Body of pancreas (tissue), 4 donors: ENCODE data around the gene ZNF423. TPM values are rescaled to one million over a fixed set of nuclear protein-coding genes. Genes with fewer than 3 reads are reported as not detected.

ENCODE experiments used
- ATAC-seq: fragments of 150-250 bp; one replicate; pipeline ENCODE4 v1.9.1; 2016
- DNase-seq, 4 donors: peaks; one replicate each; pipeline ENCODE4 v3.0.0-alpha.2; 2019
- H3K27ac ChIP-seq, 4 donors: fragments of 200-600 bp; sonication (generic); 1 replicate in 3 of 4; 2 replicates in 1 of 4; pipeline versions ENCODE4 v1.5.1 to v1.6.1; 2016 to 2019; ENCODE audit warnings: mild to moderate bottlenecking in 1 of 4, mixed read lengths in 1 of 4, moderate library complexity in 1 of 4
- H3K27me3 ChIP-seq, 2 donors: fragments of 200-600 bp; sonication (generic); one replicate each; pipeline ENCODE4 v1.6.0; 2016; ENCODE audit warnings: mild to moderate bottlenecking in 1 of 2
- H3K36me3 ChIP-seq, 2 donors: fragments of 200-600 bp; sonication (generic); replicated peaks in 1 of 2; 2 replicates each; pipeline ENCODE4 v1.5.1; 2016; ENCODE audit warnings: low read depth in 2 of 2; ENCODE audit not compliant: insufficient read depth in 1 of 2
- H3K4me1 ChIP-seq: fragments of 200-600 bp; sonication (generic); one replicate; pipeline ENCODE4 v1.6.0; 2016
- H3K4me3 ChIP-seq, 2 donors: fragments of 200-600 bp; sonication (generic); 1 replicate in 1 of 2; 2 replicates in 1 of 2; pipeline ENCODE4 v1.5.1; 2016 to 2019
- H3K9me3 ChIP-seq, 3 donors: fragments of 200-600 bp; sonication (generic); 1 replicate in 2 of 3; 2 replicates in 1 of 3; pipeline ENCODE4 v1.5.1; 2016
- POLR2A ChIP-seq, 3 donors: fragments of 450-650 bp; IDR thresholded peaks; one replicate each; pipeline ENCODE4 v1.6.1; 2016; ENCODE audit warnings: antibody characterized with exemption in 3 of 3, mild to moderate bottlenecking in 2 of 3
- WGBS, 2 donors: methylation state at CpG; one replicate each; pipeline ENCODE4 v1.1.5; 2017; 5-methylcytosine and 5-hydroxymethylcytosine counted together
- intact Hi-C: fragments of 100-400 bp; cut with DNase I; formaldehyde crosslinking; loops from one replicate; pipeline ENCODE4 v1.15.1; 2023
- total RNA-seq, 2 donors: library from RNA; depleted of rRNA; stranded (reverse); fragments of >200 nt; gene quantifications; one replicate each; pipeline ENCODE4 v1.1.0, GENCODE V29; 2016
- TF ChIP-seq, protein P1 (sequence below), 7 experiments: fragments of 450-650 bp in 4 of 7; fragments of 200-600 bp in 3 of 7; sonication (generic) in 3 of 7; IDR thresholded peaks; one replicate each; pipeline ENCODE4 v1.5.1; 2016 to 2019; ENCODE audit warnings: antibody characterized with exemption in 7 of 7

Gene ZNF423
- total RNA-seq, 2 donors from 2014 or later: 4.2 to 9.2 TPM

DNA sequence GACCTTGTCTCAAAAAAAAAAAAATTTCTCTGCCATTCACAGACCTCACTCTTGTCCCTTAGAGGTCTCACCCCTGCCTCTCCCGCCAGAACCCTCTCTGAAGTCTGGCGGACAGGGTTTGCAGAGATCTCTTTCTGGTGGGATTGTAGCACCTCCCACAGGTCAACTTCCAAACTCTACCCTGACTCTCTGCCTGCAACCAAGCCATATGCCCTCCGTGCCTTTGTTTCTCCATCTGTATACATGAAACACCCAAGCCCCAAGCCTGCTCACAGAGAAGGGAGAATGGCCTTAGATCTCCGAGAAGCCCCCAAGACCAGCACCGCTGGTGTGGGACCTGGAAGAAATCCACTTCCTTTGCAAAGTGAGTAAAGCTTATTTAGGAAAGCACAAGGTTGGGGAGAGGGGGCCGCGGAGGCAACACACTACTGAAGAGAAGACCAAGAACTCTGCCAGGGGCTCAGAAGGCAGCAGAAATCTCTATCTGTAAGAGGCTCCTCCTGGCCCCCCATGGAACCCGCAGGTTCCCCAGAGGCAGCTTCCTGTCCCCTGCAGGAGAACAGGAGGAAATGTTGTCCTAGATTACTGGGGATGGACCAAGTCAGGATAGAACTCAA lies 262.4 kb downstream of the ZNF423 start:
- no peak for DNase-seq
- intact Hi-C loops: no loop called here
- Histone ChIP-seq H3K27me3 (no peaks in the 10 kb centered on the region), H3K4me1 (no peaks in the 10 kb centered on the region), H3K9me3 (no peaks in the 10 kb centered on the region), H3K27ac (no peak overlapping the region), H3K4me3 (no peak overlapping the region), H3K36me3 (no peaks in the 10 kb centered on the region)
- WGBS, 2 donors: 71 to 72% methylated on average over 8 of the region's 8 CpGs
- no peak for ATAC-seq
- TF ChIP-seq, protein P1, sequence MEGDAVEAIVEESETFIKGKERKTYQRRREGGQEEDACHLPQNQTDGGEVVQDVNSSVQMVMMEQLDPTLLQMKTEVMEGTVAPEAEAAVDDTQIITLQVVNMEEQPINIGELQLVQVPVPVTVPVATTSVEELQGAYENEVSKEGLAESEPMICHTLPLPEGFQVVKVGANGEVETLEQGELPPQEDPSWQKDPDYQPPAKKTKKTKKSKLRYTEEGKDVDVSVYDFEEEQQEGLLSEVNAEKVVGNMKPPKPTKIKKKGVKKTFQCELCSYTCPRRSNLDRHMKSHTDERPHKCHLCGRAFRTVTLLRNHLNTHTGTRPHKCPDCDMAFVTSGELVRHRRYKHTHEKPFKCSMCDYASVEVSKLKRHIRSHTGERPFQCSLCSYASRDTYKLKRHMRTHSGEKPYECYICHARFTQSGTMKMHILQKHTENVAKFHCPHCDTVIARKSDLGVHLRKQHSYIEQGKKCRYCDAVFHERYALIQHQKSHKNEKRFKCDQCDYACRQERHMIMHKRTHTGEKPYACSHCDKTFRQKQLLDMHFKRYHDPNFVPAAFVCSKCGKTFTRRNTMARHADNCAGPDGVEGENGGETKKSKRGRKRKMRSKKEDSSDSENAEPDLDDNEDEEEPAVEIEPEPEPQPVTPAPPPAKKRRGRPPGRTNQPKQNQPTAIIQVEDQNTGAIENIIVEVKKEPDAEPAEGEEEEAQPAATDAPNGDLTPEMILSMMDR (IDR thresholded peaks at IDR 0.05): no peak
- TF ChIP-seq POLR2A (IDR thresholded peaks at IDR 0.05): no peak

DNA sequence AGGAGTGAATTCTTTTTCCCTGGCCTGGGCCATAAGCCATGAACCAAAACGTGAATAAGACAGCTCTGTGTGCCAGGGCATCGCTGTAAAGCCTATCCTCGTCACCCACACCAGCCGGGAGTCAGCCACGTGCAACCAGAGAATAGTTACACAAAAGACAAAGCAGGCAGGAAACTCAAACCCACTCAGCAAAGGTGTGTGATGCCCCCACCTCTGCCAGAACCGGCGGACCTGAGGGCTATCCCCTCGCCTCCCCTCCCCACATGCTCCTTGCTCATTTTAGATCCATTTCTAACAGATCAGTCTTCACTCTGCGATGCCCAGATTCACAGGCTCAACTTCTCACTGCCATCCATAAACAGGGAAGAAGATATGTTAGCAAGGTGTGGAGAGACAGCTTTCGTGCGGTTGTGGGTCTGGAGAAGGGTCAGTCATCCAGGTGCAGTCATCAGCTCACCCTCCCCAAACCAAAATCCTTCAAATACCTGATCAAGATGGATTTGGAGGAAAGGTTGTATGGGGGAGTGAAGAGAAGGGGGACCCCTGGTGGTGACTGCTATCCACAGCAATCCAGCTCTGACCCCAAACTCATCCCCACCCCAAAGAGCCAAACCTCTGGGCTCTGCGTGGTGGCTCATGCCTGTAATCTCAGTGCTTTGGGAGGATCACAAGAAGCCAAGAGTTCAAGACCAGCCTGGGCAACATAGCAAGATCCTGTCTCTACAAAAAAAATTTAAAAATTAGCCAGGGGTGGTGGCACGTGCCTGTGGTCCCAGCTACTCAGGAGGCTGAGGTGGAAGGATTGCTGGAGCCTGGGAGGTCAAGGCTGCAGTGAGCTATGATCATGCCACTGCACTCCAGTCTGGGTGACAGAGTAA lies 263.1 kb downstream of the ZNF423 start:
- TF ChIP-seq, protein P1 (IDR thresholded peaks at IDR 0.05): peak; percentile 31 to 56 (median 51)
- TF ChIP-seq POLR2A (IDR thresholded peaks at IDR 0.05): no peak
- Histone ChIP-seq H3K36me3 (no peaks in the 10 kb centered on the region), H3K4me1 (no peaks in the 10 kb centered on the region), H3K27me3 (no peaks in the 10 kb centered on the region), H3K9me3 (no peaks in the 10 kb centered on the region), H3K4me3 (no peak overlapping the region), H3K27ac (no peak overlapping the region)
- DNase-seq (peak in 3 of 4 donors; percentile 14 to 42 (median 22)), ATAC-seq (no peak)
- intact Hi-C loops: no loop called here
- 59 to 67% methylated on average over 12 to 13 of the region's 13 CpGs for WGBS, 2 donors

DNA sequence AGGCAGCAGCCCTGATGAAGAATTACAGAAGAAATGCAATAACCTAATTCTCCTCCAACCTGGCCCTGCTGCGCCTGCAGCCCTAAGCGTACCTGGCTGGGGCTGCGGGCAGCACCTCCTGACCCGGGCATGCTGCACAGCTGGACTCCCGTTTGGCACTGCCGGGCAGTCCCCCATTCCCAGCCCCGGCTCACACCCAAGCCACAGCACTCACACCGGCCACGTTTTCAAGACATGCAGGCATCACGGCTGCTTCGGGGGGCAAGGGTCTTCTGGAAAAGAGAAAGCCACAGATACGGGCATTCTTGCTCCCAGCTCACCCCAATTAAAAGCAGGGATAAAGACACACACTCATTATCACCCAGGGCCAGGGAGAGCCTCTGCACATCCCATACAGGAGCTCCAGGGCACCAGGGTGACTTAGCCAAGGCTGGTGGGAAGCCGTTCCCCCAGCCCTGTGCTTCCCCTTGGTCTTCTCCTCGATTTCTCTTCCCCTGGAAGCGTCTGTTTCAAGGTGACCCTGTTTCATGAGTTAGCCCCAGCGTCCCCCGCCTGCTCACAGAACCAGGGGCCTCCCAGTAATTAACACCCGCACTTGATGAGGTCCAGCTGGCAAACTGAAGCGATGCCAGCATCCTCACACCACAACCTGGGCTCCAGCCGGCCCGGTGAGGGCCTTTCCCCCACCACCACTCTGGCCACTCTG lies 265.6 kb downstream of the ZNF423 start:
- H3K27me3 ChIP-seq: no peaks in the 10 kb centered on the region
- no peak overlapping the region for H3K4me3 ChIP-seq
- no peak for TF ChIP-seq POLR2A (IDR thresholded peaks at IDR 0.05)
- TF ChIP-seq, protein P1 (IDR thresholded peaks at IDR 0.05): no peak
- ATAC-seq (no peak), DNase-seq (peak in 1 of 4 donors; percentile 3)
- WGBS, 2 donors: 83 to 84% methylated on average over 9 to 21 of the region's 21 CpGs
- no peaks in the 10 kb centered on the region for H3K4me1 ChIP-seq
- no peaks in the 10 kb centered on the region for H3K36me3 ChIP-seq
- no peaks in the 10 kb centered on the region for H3K9me3 ChIP-seq
- H3K27ac ChIP-seq: no peak overlapping the region
- intact Hi-C loops: no loop called here

DNA sequence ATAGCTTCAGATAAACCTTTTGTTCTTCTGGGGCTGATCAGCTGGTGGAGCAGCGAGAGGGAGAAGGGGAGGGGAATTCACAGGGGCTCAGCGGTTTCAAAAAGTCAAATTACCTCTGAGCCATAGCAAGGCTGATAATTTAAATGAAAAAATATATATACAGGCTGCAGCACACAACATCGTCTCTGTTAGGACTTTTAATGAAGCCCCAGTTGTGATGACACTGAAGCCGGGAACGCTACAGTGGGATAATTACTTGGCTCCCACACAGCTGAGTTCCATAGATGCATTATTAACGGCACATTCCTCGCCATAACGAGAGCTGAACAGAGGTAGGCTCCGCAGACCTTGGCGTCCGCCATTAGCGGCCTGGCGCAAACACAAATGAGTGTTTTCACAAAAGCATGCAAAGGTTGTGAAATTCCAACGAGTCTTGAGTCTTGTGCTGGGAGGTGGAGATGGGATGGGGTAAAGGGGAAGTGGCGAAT lies 266.3 kb downstream of the ZNF423 start:
- intact Hi-C loops: no loop called here
- Histone ChIP-seq H3K4me3 (no peak overlapping the region), H3K4me1 (no peaks in the 10 kb centered on the region), H3K27ac (no peak overlapping the region), H3K36me3 (no peaks in the 10 kb centered on the region), H3K27me3 (no peaks in the 10 kb centered on the region), H3K9me3 (no peaks in the 10 kb centered on the region)
- ATAC-seq (no peak), DNase-seq (no peak)
- 76 to 85% methylated on average over 15 of the region's 15 CpGs for WGBS, 2 donors
- TF ChIP-seq POLR2A (IDR thresholded peaks at IDR 0.05): no peak
- TF ChIP-seq, protein P1 (IDR thresholded peaks at IDR 0.05): no peak
